Liver (tissue), 9 donors: ENCODE data around the gene DOCK8. TPM values are rescaled to one million over a fixed set of nuclear protein-coding genes. Genes with fewer than 3 reads are reported as not detected.
"Not testable (repeated sequence)": the region's sequence is repeated elsewhere in the genome, so short reads cannot be mapped to it uniquely, and the experiment has no call there.

ENCODE experiments used
- DNase-seq: peaks from one replicate; pipeline ENCODE4 v3.0.0-alpha.2; 2017; ENCODE audit warnings: low spot score
- H3K27ac ChIP-seq, 2 donors: one replicate each; pipeline ENCODE4 v1.7.0; 2013; ENCODE audit warnings: inconsistent platforms in 2 of 2, low read length in 2 of 2, control low read depth in 1 of 2, low read depth in 1 of 2, mild to moderate bottlenecking in 1 of 2
- H3K27me3 ChIP-seq, 4 donors: one replicate each; pipeline versions ENCODE4 v1.6.1 to v1.7.0; 2013; ENCODE audit warnings: low read length in 3 of 4, inconsistent platforms in 1 of 4, mild to moderate bottlenecking in 1 of 4, moderate library complexity in 1 of 4; ENCODE audit not compliant: control insufficient read depth in 4 of 4, insufficient read depth in 4 of 4
- H3K36me3 ChIP-seq, 4 donors: one replicate each; pipeline versions ENCODE4 v1.6.1 to v1.7.0; 2013; ENCODE audit warnings: low read length in 3 of 4, mild to moderate bottlenecking in 3 of 4, low read depth in 1 of 4, moderate library complexity in 1 of 4; ENCODE audit not compliant: control insufficient read depth in 4 of 4, insufficient read depth in 3 of 4
- H3K4me1 ChIP-seq, 4 donors: one replicate each; pipeline versions ENCODE4 v1.6.1 to v1.7.0; 2013; ENCODE audit warnings: low read length in 3 of 4, mild to moderate bottlenecking in 3 of 4, moderate library complexity in 1 of 4; ENCODE audit not compliant: control insufficient read depth in 4 of 4, insufficient read depth in 4 of 4
- H3K4me3 ChIP-seq, 3 donors: one replicate each; pipeline versions ENCODE4 v1.6.1 to v1.7.0; 2013; ENCODE audit warnings: low read length in 3 of 3, control low read depth in 1 of 3, low read depth in 1 of 3, mild to moderate bottlenecking in 1 of 3
- H3K9ac ChIP-seq, 2 donors: one replicate each; pipeline ENCODE4 v1.7.0; 2013; ENCODE audit warnings: low read length in 2 of 2, mild to moderate bottlenecking in 2 of 2, moderate library complexity in 2 of 2, control low read depth in 1 of 2, low read depth in 1 of 2
- H3K9me3 ChIP-seq, 4 donors: one replicate each; pipeline versions ENCODE4 v1.6.1 to v1.7.0; 2013; ENCODE audit warnings: low read length in 3 of 4; ENCODE audit not compliant: control insufficient read depth in 4 of 4
- ATF3 ChIP-seq: IDR thresholded peaks from 2 replicates; pipeline ENCODE4 v1.6.1; 2016; ENCODE audit warnings: antibody characterized with exemption
- CTCF ChIP-seq: fragments of 150-350 bp; IDR thresholded peaks from 2 replicates; pipeline ENCODE4 v1.5.1; 2017; ENCODE audit warnings: improper control_type of control experiment, low read depth, low read length; ENCODE audit not compliant: missing input control
- EGR1 ChIP-seq, 2 donors: IDR thresholded peaks; 2 replicates each; pipeline ENCODE4 v1.6.1; 2016 to 2018; ENCODE audit warnings: antibody characterized with exemption in 2 of 2, low read depth in 2 of 2
- FOXA1 ChIP-seq: IDR thresholded peaks from 2 replicates; pipeline ENCODE4 v1.6.1; 2016; ENCODE audit warnings: antibody characterized with exemption
- FOXA2 ChIP-seq: IDR thresholded peaks from 2 replicates; pipeline ENCODE4 v1.6.1; 2016; ENCODE audit warnings: antibody characterized with exemption
- GABPA ChIP-seq, 2 donors: IDR thresholded peaks in 1 of 2; conservative IDR thresholded peaks in 1 of 2; 2 replicates each; pipeline ENCODE4 v1.6.1; 2016; ENCODE audit warnings: antibody characterized with exemption in 2 of 2, mild to moderate bottlenecking in 1 of 2, moderate library complexity in 1 of 2
- HNF4A ChIP-seq, 2 donors: conservative IDR thresholded peaks; 2 replicates each; pipeline ENCODE4 v1.6.1; 2016; ENCODE audit warnings: antibody characterized with exemption in 2 of 2, mild to moderate bottlenecking in 2 of 2
- HNF4G ChIP-seq: IDR thresholded peaks from 2 replicates; pipeline ENCODE4 v1.6.1; 2016; ENCODE audit warnings: antibody characterized with exemption
- MAX ChIP-seq: IDR thresholded peaks from 2 replicates; pipeline ENCODE4 v1.6.1; 2016; ENCODE audit warnings: antibody characterized with exemption
- NR2F2 ChIP-seq: IDR thresholded peaks from 2 replicates; pipeline ENCODE4 v1.6.1; 2016; ENCODE audit warnings: antibody characterized with exemption
- RAD21 ChIP-seq, 2 donors: IDR thresholded peaks; 2 replicates each; pipeline ENCODE4 v1.6.1; 2016; ENCODE audit warnings: antibody characterized with exemption in 2 of 2, mild to moderate bottlenecking in 2 of 2
- REST ChIP-seq: IDR thresholded peaks from 2 replicates; pipeline ENCODE4 v1.6.1; 2016; ENCODE audit warnings: antibody characterized with exemption, mild to moderate bottlenecking
- RXRA ChIP-seq, 2 donors: IDR thresholded peaks; 2 replicates each; pipeline ENCODE4 v1.6.1; 2017 to 2018; ENCODE audit warnings: antibody characterized with exemption in 2 of 2, mild to moderate bottlenecking in 1 of 2
- SP1 ChIP-seq: IDR thresholded peaks from 2 replicates; pipeline ENCODE4 v1.6.1; 2018; ENCODE audit warnings: antibody characterized with exemption, mild to moderate bottlenecking
- YY1 ChIP-seq: IDR thresholded peaks from 2 replicates; pipeline ENCODE4 v1.6.1; 2016; ENCODE audit warnings: antibody characterized with exemption, mild to moderate bottlenecking
- WGBS: extraction: QIAGEN DNeasy Blood & Tissue Kit; methylation state at CpG from one replicate; pipeline ENCODE4 v1.1.7; 2013; 5-methylcytosine and 5-hydroxymethylcytosine counted together
- polyA plus RNA-seq, 2 donors: library from polyadenylated mRNA; stranded (reverse) in 1 of 2; unstranded in 1 of 2; fragments of 200-250 nt in 1 of 2; fragments of >200 nt in 1 of 2; fragmentation: Nextera tagmentation in 1 of 2; extraction: Ambion mirVana in 1 of 2; gene quantifications; one replicate each; pipeline versions ENCODE4 v1.2.1 to v1.2.3, GENCODE V29; 2013 to 2015
- total RNA-seq, 2 donors: library from RNA; depleted of rRNA; stranded (reverse); fragments of >200 nt; gene quantifications; one replicate each; pipeline ENCODE4 v1.2.3, GENCODE V29; 2014
- donor health status: healthy.
- donor health status: healthy.
- donor health status: healthy.
- donor health status: healthy.
- donor health status: healthy.

DOCK8 gene
- total and polyA plus RNA-seq, 4 donors = 3.8 to 22.6 (median 7.4) TPM

- peaks cover 0 to 10% (median 4%) of the 10 kb centered on the region in 4 donors for H3K4me1 ChIP-seq
- TF ChIP-seq HNF4A (conservative IDR thresholded peaks at IDR 0.05) (no peak), EGR1 (IDR thresholded peaks at IDR 0.05; ENCODE audit: low read depth in 2 of 2) (no peak)
- no peak for DNase-seq
- H3K9ac ChIP-seq = no peak overlapping the region
- no peaks in the 10 kb centered on the region for H3K9me3 ChIP-seq
- 60% methylated on average over 1 of the region's 1 CpG for WGBS
- no peaks in the 10 kb centered on the region for H3K36me3 ChIP-seq
- peaks cover 0 to 5% (median 1%) of the 10 kb centered on the region in 4 donors for H3K27me3 ChIP-seq
- no peak overlapping the region for H3K27ac ChIP-seq
- H3K4me3 ChIP-seq = no peak overlapping the region
Measured at GRCh38 chr9:216866-217265, 2.2 kb downstream of the DOCK8 start.

GRCh38 chr9:217950-218349 lies 3.3 kb downstream of the DOCK8 start:
- no peaks in the 10 kb centered on the region for H3K9me3 ChIP-seq
- 47% methylated on average over 2 of the region's 2 CpGs for WGBS
- peak; percentile 21 for TF ChIP-seq MAX
- peak in 1 of 2 donors; percentile 46 for TF ChIP-seq RXRA (IDR thresholded peaks at IDR 0.05)
- TF ChIP-seq HNF4A (conservative IDR thresholded peaks at IDR 0.05) = peak; percentile 28 to 67
- TF ChIP-seq NR2F2 = no peak
- H3K27me3 ChIP-seq = peaks cover 0 to 5% (median 1%) of the 10 kb centered on the region in 4 donors
- H3K4me3 ChIP-seq = no peak overlapping the region
- H3K36me3 ChIP-seq = no peaks in the 10 kb centered on the region
- H3K27ac ChIP-seq = no peak overlapping the region
- H3K4me1 ChIP-seq = peaks cover 0 to 8% (median 4%) of the 10 kb centered on the region in 4 donors
- no peak for DNase-seq
- H3K9ac ChIP-seq = no peak overlapping the region

- 68% methylated on average over 7 of the region's 7 CpGs for WGBS
- H3K4me1 ChIP-seq, H3K9me3 ChIP-seq, H3K36me3 ChIP-seq, H3K9ac ChIP-seq, H3K4me3 ChIP-seq, DNase-seq, H3K27me3 ChIP-seq, H3K27ac ChIP-seq: not testable (repeated sequence)
Measured at GRCh38 chr9:219036-219435, 4.4 kb downstream of the DOCK8 start.

- Histone ChIP-seq H3K36me3 (no peaks in the 10 kb centered on the region), H3K4me1 (peaks cover under 1 to 5% (median 2%) of the 10 kb centered on the region in 4 donors), H3K9ac (no peak overlapping the region), H3K27me3 (peaks cover 0 to 8% (median 1%) of the 10 kb centered on the region in 4 donors), H3K4me3 (no peak overlapping the region), H3K27ac (no peak overlapping the region), H3K9me3 (no peaks in the 10 kb centered on the region)
- 63% methylated on average over 7 of the region's 7 CpGs for WGBS
- no peak for DNase-seq
- TF ChIP-seq ATF3 (no peak), RXRA (IDR thresholded peaks at IDR 0.05) (peak in 1 of 2 donors; percentile 22), EGR1 (IDR thresholded peaks at IDR 0.05; ENCODE audit: low read depth in 2 of 2) (no peak), SP1 (no peak), MAX (no peak), FOXA2 (no peak), HNF4A (conservative IDR thresholded peaks at IDR 0.05) (peak in 1 of 2 donors; percentile 46), RAD21 (IDR thresholded peaks at IDR 0.05) (no peak), YY1 (no peak), HNF4G (no peak), REST (no peak), GABPA (IDR thresholded peaks at IDR 0.05 in 1 of 2, conservative IDR thresholded peaks at IDR 0.05 in 1 of 2) (no peak), FOXA1 (no peak), CTCF (no peak)
Measured at GRCh38 chr9:219670-220365, 5.2 kb downstream of the DOCK8 start.
